SHP77 (cell line): Measurements from ENCODE around the gene KANSL3.
"Not testable (repeated sequence)": the region's sequence is repeated elsewhere in the genome, so short reads cannot be mapped to it uniquely, and the experiment has no call there.

Experiments
- DNase-seq, 2 experiments: peaks; one replicate each; lab custom pipeline; 2025; lab: John Stamatoyannopoulos, UW

KANSL3 gene

GRCh38 chr2:96557421-96557820 is 80.7 kb downstream of the KANSL3 start:
- not testable (repeated sequence) for DNase-seq

GRCh38 chr2:96556441-96557330 is 81.4 kb downstream of the KANSL3 start:
- DNase-seq = no peak

GRCh38 chr2:96555146-96555610 is 82.9 kb downstream of the KANSL3 start:
- DNase-seq = no peak

- peak; percentile 32 to 39 for DNase-seq
These were observed 83.6 kb downstream of the KANSL3 start for GRCh38 chr2:96554293-96555145.

- DNase-seq = not testable (repeated sequence)
These were observed 84.2 kb downstream of the KANSL3 start for GRCh38 chr2:96553957-96554292.

- DNase-seq = no peak
These were observed 84.7 kb downstream of the KANSL3 start for GRCh38 chr2:96553176-96553956.

GRCh38 chr2:96552315-96553175 is 85.6 kb downstream of the KANSL3 start:
- no peak for DNase-seq

GRCh38 chr2:96551605-96552314 is 86.4 kb downstream of the KANSL3 start:
- no peak for DNase-seq

- DNase-seq = no peak
These were observed 87.1 kb downstream of the KANSL3 start for GRCh38 chr2:96550787-96551604.

GRCh38 chr2:96549967-96550786 is 87.9 kb downstream of the KANSL3 start:
- no peak for DNase-seq

- DNase-seq = no peak
These were observed 88.7 kb downstream of the KANSL3 start for GRCh38 chr2:96549466-96549785.

- no peak for DNase-seq
These were observed 89.3 kb downstream of the KANSL3 start for GRCh38 chr2:96548558-96549465.

GRCh38 chr2:96547731-96548171 is 90.4 kb downstream of the KANSL3 start:
- DNase-seq = no peak

- no peak for DNase-seq
These were observed 90.9 kb downstream of the KANSL3 start for GRCh38 chr2:96547203-96547641.

- DNase-seq = no peak
These were observed 91.3 kb downstream of the KANSL3 start for GRCh38 chr2:96546797-96547196.

- DNase-seq = no peak
These were observed 91.8 kb downstream of the KANSL3 start for GRCh38 chr2:96546321-96546720.
